HEK293T (cell line): ENCODE measurements around the gene CCL3.
"Not testable (repeated sequence)": the region's sequence is repeated elsewhere in the genome, so short reads cannot be mapped to it uniquely, and the experiment has no call there.

Experiments
- CTCF ChIA-PET: fragments of 350-600 bp; formaldehyde crosslinking; extraction: SDS; loops from one replicate; lab custom pipeline; 2021; ENCODE audit warnings: antibody characterized with exemption, inconsistent platforms; lab: Yijun Ruan, JAX
- POLR2A ChIA-PET: fragments of 350-600 bp; formaldehyde crosslinking; extraction: SDS; loops from one replicate; lab custom pipeline; 2020; ENCODE audit warnings: antibody characterized with exemption, inconsistent platforms; lab: Yijun Ruan, JAX
- DNase-seq: peaks from one replicate; pipeline ENCODE4 v3.0.0; 2012; ENCODE audit warnings: mixed read lengths; ENCODE audit errors: extremely low spot score
- ARNT ChIP-seq: fragments of 450-650 bp; IDR thresholded peaks from 2 replicates; pipeline ENCODE4 v1.6.1; 2017; ENCODE audit warnings: mild to moderate bottlenecking
- BHLHE40 ChIP-seq: fragments of 450-650 bp; IDR thresholded peaks from 2 replicates; pipeline ENCODE4 v1.6.1; 2016; ENCODE audit warnings: mild to moderate bottlenecking, moderate library complexity, borderline replicate concordance
- CTBP1 ChIP-seq: fragments of 450-650 bp; IDR thresholded peaks from 2 replicates; pipeline ENCODE4 v1.6.1; 2016; ENCODE audit warnings: borderline replicate concordance
- ELF4 ChIP-seq: fragments of 450-650 bp; IDR thresholded peaks from 2 replicates; pipeline ENCODE4 v1.6.1; 2017; ENCODE audit warnings: antibody characterized with exemption
- FOXA1 ChIP-seq: fragments of 450-650 bp; IDR thresholded peaks from 2 replicates; pipeline ENCODE4 v1.6.1; 2016; ENCODE audit warnings: mild to moderate bottlenecking
- FOXK2 ChIP-seq: fragments of 450-650 bp; IDR thresholded peaks from 2 replicates; pipeline ENCODE4 v1.6.1; 2016; ENCODE audit warnings: mild to moderate bottlenecking
- FOXM1 ChIP-seq: fragments of 450-650 bp; IDR thresholded peaks from 2 replicates; pipeline ENCODE4 v1.6.1; 2017; ENCODE audit warnings: mild to moderate bottlenecking, borderline replicate concordance
- HDGF ChIP-seq: fragments of 450-650 bp; IDR thresholded peaks from 2 replicates; pipeline ENCODE4 v1.6.1; 2017; ENCODE audit warnings: antibody characterized with exemption, borderline replicate concordance
- L3MBTL2 ChIP-seq: fragments of 450-650 bp; conservative IDR thresholded peaks from 2 replicates; pipeline ENCODE4 v1.6.1; 2016; ENCODE audit warnings: mild to moderate bottlenecking
- LEF1 ChIP-seq: fragments of 450-650 bp; IDR thresholded peaks from 2 replicates; pipeline ENCODE4 v1.6.1; 2017; ENCODE audit warnings: mild to moderate bottlenecking, borderline replicate concordance
- NFRKB ChIP-seq: fragments of 450-650 bp; IDR thresholded peaks from 2 replicates; pipeline ENCODE4 v1.6.1; 2016; ENCODE audit warnings: mild to moderate bottlenecking, moderate library complexity
- SP1 ChIP-seq: fragments of 450-650 bp; IDR thresholded peaks from 2 replicates; pipeline ENCODE4 v1.6.1; 2017
- SUZ12 ChIP-seq: fragments of 450-650 bp; IDR thresholded peaks from 2 replicates; pipeline ENCODE4 v1.6.1; 2016; ENCODE audit warnings: mild to moderate bottlenecking
- TARDBP ChIP-seq: fragments of 450-650 bp; IDR thresholded peaks from 2 replicates; pipeline ENCODE4 v1.6.1; 2016
- ZNF384 ChIP-seq: fragments of 450-650 bp; IDR thresholded peaks from 2 replicates; pipeline ENCODE4 v1.6.1; 2016
- TF ChIP-seq, protein P1 (sequence below): fragments of 450-650 bp; IDR thresholded peaks from 2 replicates; pipeline ENCODE4 v1.6.1; 2016

Gene CCL3

DNA sequence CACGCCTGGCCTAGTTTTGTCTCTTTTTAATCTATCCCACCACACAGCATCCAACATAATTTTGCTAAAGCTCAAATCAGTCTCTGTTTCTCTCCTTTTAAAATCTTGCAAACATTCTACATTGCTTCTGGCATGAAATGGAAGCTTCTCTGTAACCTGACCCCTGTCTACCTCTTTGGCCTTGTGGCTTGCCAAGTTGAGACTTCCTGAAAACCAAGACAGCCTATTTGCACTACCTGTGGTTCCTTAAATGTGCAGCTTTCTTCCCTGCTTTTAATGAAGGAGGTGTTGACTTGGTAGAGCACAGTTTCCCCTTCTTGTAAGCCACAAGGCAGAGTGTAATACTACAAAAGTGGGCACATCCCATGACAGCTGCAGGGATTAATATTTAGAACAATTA is 6.0 kb upstream of the CCL3 start:
- TF ChIP-seq CTBP1 (no peak), ZNF384 (no peak), ARNT (no peak), FOXA1 (no peak), NFRKB (no peak), FOXK2 (no peak), L3MBTL2 (no peak), SUZ12 (no peak), BHLHE40 (no peak), HDGF (no peak)
- TF ChIP-seq, protein P1, sequence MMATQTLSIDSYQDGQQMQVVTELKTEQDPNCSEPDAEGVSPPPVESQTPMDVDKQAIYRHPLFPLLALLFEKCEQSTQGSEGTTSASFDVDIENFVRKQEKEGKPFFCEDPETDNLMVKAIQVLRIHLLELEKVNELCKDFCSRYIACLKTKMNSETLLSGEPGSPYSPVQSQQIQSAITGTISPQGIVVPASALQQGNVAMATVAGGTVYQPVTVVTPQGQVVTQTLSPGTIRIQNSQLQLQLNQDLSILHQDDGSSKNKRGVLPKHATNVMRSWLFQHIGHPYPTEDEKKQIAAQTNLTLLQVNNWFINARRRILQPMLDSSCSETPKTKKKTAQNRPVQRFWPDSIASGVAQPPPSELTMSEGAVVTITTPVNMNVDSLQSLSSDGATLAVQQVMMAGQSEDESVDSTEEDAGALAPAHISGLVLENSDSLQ: no peak
- DNase-seq: no peak
- ChIA-PET CTCF (interaction anchor here (0.7 kb wide), 1 partner anchor 29 kb away, joined by 4 read pairs; no protein-coding TSS in a partner anchor), POLR2A (no interaction called here)

DNA sequence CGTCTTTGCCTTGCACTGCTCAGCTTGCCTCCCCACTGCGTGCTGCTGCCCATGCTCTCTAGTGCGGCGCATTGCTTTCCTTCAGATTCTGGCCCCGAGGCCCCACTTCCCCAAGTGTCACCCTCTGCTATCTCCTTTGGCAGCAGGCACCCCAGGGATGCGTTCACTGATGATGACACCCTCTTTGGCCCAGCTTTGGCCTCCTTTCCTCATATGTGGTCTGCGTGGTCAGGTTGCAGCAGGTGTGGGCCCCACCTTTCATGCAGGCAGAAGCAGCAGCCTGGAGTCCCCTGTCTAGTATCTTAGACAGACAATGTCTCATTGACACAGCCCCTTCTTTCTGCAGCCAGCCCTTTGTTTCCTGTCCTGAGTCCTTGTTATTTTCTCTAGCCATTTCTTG is 4.8 kb upstream of the CCL3 start:
- ChIA-PET POLR2A (no interaction called here), CTCF (no interaction called here)
- no peak for DNase-seq
- TF ChIP-seq, protein P1: no peak
- TF ChIP-seq ARNT (no peak), HDGF (no peak), BHLHE40 (no peak), FOXA1 (no peak), FOXM1 (no peak), SP1 (no peak), LEF1 (no peak), TARDBP (no peak), SUZ12 (no peak), ELF4 (no peak)

DNA sequence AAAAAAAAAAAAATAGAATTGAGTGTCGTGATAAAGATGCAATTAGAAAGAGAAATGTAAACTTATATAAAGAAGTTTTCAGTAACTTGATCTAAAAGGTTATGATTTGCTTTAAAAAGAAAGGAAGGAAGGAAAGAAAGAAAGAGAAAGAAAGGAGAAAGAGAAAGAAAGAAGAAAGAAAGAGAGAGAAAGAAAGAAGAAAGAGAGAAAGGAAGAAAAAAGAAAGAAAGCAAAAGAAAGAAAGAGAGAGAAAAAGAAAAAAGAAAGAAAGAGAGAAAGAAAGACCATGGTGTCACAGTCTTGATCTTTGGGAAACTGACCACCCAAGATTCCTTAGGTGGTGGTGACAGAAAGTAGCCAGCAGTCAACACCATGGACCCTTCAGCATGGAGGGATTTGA is 4.3 kb upstream of the CCL3 start:
- DNase-seq: no peak
- CTCF ChIA-PET: no interaction called here
- TF ChIP-seq CTBP1 (no peak), HDGF (no peak), FOXK2 (no peak), ZNF384 (no peak), BHLHE40 (no peak), NFRKB (no peak), ARNT (no peak), TARDBP (no peak), LEF1 (no peak), SP1 (no peak), FOXA1 (no peak), SUZ12 (no peak), FOXM1 (no peak), L3MBTL2 (no peak), ELF4 (no peak)
- TF ChIP-seq, protein P1: no peak
- POLR2A ChIA-PET: no interaction called here

DNA sequence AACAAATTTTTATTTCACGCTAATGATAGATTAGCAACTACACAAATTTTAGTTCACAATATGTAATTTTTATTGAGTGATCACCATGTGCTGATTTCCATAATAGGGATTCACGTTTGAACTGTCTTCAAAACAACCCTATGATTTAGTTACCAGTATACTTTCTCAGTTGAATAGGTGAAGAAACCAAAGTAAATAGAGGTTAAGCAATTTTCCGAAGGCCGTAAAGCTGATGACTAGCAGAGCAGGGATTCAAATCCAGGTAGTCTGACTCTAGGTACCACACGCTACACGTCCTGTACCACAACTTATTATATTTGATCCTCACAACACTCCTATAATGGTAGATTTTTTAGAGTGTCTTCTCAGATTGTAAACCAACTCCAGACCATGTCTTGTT is 2.8 kb upstream of the CCL3 start:
- DNase-seq, POLR2A ChIA-PET: not testable (repeated sequence)
- CTCF ChIA-PET: interaction anchor here (0.6 kb wide), 1 partner anchor 1793 kb away, joined by 3 read pairs; no protein-coding TSS in a partner anchor

DNA sequence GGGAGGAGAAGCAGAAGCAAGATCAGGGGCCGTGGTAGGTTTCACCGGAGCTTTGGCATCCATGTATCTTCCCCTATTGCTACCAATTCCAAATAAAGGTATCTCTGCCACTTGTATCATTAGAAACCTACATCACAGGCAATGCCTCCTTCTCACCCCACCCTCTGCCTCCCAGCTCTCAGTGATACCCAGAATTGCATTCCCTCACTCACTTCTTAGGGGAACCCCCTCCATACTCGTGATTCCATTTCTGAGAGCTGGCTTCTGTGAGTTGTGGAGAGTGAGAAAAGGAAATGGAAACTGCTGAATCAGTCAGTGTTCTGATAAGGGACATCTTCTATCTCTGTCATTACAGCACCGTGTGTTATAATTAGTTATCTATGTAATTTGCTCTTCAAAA is 2.3 kb upstream of the CCL3 start:
- CTCF ChIA-PET: no interaction called here
- POLR2A ChIA-PET: no interaction called here
- DNase-seq: no peak
- TF ChIP-seq CTBP1 (no peak), ELF4 (no peak), HDGF (no peak), L3MBTL2 (no peak), FOXM1 (no peak), TARDBP (no peak), FOXK2 (no peak), NFRKB (no peak), ARNT (no peak), FOXA1 (no peak), BHLHE40 (no peak), ZNF384 (no peak), LEF1 (no peak)

DNA sequence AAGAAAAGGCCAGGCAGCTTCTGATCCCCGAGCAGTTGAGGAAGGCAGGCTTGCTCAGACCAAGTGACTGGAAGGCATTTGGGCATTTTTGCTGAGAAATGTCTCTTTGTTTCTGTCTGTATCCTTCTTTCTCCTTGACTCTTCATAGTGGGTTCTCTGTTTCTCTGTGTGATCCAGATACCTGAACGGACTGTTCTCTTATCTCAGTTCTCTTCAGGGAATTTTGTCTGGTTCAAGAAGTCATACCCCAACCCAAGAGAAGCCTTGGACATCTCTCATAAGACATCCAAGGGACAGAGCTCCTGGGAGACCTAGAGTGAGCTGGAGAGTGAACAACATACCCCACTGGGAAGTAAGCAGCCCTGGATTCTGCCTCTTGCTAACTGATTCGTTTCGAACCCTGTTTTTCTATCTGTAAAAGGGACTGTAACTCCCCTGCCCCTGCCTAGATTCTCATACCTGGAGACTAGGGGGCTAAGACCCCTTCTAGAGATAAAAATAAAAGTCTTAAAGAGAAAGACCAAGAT is 541 bp downstream of the CCL3 start:
- no peak for TF ChIP-seq ZNF384
- no peak for TF ChIP-seq FOXM1
- TF ChIP-seq ARNT: no peak
- no peak for TF ChIP-seq ELF4
- no peak for TF ChIP-seq L3MBTL2
- TF ChIP-seq LEF1: no peak
- TF ChIP-seq NFRKB: no peak
- TF ChIP-seq, protein P1: no peak
- TF ChIP-seq TARDBP: no peak
- no peak for TF ChIP-seq HDGF
- TF ChIP-seq FOXK2: no peak
- no peak for TF ChIP-seq SUZ12
- TF ChIP-seq SP1: no peak
- no peak for TF ChIP-seq BHLHE40
- no peak for TF ChIP-seq FOXA1
- TF ChIP-seq CTBP1: no peak
- ChIA-PET POLR2A (no interaction called here), CTCF (interaction anchor here (0.8 to 1.0 kb wide), 2 partner anchors 120 kb away, joined by 3 read pairs; no protein-coding TSS in a partner anchor)
- no peak for DNase-seq
